ENCODE results near the gene KIF23.

Gene KIF23

GRCh38 chr15:69395460-69395859 is 18.7 kb upstream of the KIF23 start:
- DNase-seq = no peak

GRCh38 chr15:69395991-69396390 is 18.2 kb upstream of the KIF23 start:
- DNase-seq = no peak

GRCh38 chr15:69398491-69398891 is 15.7 kb upstream of the KIF23 start:
- no peak for DNase-seq

GRCh38 chr15:69400850-69401249 is 13.3 kb upstream of the KIF23 start:
- no peak for DNase-seq

- DNase-seq = no peak
These were observed 11.3 kb upstream of the KIF23 start for GRCh38 chr15:69402816-69403215.

- DNase-seq = no peak
These were observed 10.6 kb upstream of the KIF23 start for GRCh38 chr15:69403594-69403993.

- no peak for DNase-seq
These were observed 9.0 kb upstream of the KIF23 start for GRCh38 chr15:69405110-69405509.

- no peak for DNase-seq
These were observed 6.3 kb upstream of the KIF23 start for GRCh38 chr15:69407719-69408400.

- DNase-seq = no peak
These were observed 5.3 kb upstream of the KIF23 start for GRCh38 chr15:69408841-69409240.

- DNase-seq = no peak
These were observed 3.8 kb upstream of the KIF23 start for GRCh38 chr15:69410248-69410874.

- no peak for DNase-seq
These were observed 1.9 kb upstream of the KIF23 start for GRCh38 chr15:69412274-69412673.

GRCh38 chr15:69412701-69413100 is 1.4 kb upstream of the KIF23 start:
- no peak for DNase-seq

- no peak for DNase-seq
These were observed 585 bp downstream of the KIF23 start for GRCh38 chr15:69414701-69415167.

- no peak for DNase-seq
These were observed 1.2 kb downstream of the KIF23 start for GRCh38 chr15:69415381-69415780.

GRCh38 chr15:69417581-69417980 is 3.4 kb downstream of the KIF23 start:
- no peak for DNase-seq

GRCh38 chr15:69421498-69421897 is 7.3 kb downstream of the KIF23 start:
- DNase-seq = no peak

GRCh38 chr15:69422336-69422895 is 8.3 kb downstream of the KIF23 start:
- no peak for DNase-seq

GRCh38 chr15:69424001-69424400 is 9.9 kb downstream of the KIF23 start:
- no peak for DNase-seq

- DNase-seq = no peak
These were observed 10.7 kb downstream of the KIF23 start for GRCh38 chr15:69424748-69425413.

GRCh38 chr15:69433831-69434230 is 19.7 kb downstream of the KIF23 start:
- DNase-seq = no peak

GRCh38 chr15:69434238-69434637 is 20.1 kb downstream of the KIF23 start:
- DNase-seq = no peak

GRCh38 chr15:69434679-69435078 is 20.5 kb downstream of the KIF23 start:
- no peak for DNase-seq

GRCh38 chr15:69435985-69436384 is 21.8 kb downstream of the KIF23 start:
- DNase-seq = no peak

GRCh38 chr15:69436951-69437350 is 22.8 kb downstream of the KIF23 start:
- no peak for DNase-seq

Measured in NCI-H510A (cell line).